HG02938 (cell line): ENCODE results near the gene ZNF8.
"Not testable (repeated sequence)": the region's sequence is repeated elsewhere in the genome, so short reads cannot be mapped to it uniquely, and the experiment has no call there.

ENCODE experiments used
- ATAC-seq: cut with Tn5 transposase; IDR thresholded peaks from one replicate; pipeline ENCODE4 v1.9.1; 2021; ENCODE audit warnings: mild to moderate bottlenecking, moderate library complexity; ENCODE audit not compliant: unreplicated experiment

The ZNF8 gene

GRCh38 chr19:58334691-58335249 lies 56.0 kb downstream of the ZNF8 start:
- no peak for ATAC-seq

- ATAC-seq, result no peak
Measured at GRCh38 chr19:58335630-58336029, 56.9 kb downstream of the ZNF8 start.

- no peak for ATAC-seq
Measured at GRCh38 chr19:58336216-58336615, 57.5 kb downstream of the ZNF8 start.

- ATAC-seq, result no peak
Measured at GRCh38 chr19:58336820-58337219, 58.1 kb downstream of the ZNF8 start.

GRCh38 chr19:58338336-58338735 lies 59.6 kb downstream of the ZNF8 start:
- ATAC-seq, result no peak

- no peak for ATAC-seq
Measured at GRCh38 chr19:58338825-58339558, 60.2 kb downstream of the ZNF8 start.

- no peak for ATAC-seq
Measured at GRCh38 chr19:58345558-58345957, 66.8 kb downstream of the ZNF8 start.

- ATAC-seq, result peak; percentile 67
Measured at GRCh38 chr19:58346961-58347929, 68.5 kb downstream of the ZNF8 start.

GRCh38 chr19:58348080-58348479 lies 69.3 kb downstream of the ZNF8 start:
- not testable (repeated sequence) for ATAC-seq

- no peak for ATAC-seq
Measured at GRCh38 chr19:58349590-58349989, 70.8 kb downstream of the ZNF8 start.

GRCh38 chr19:58350001-58350861 lies 71.5 kb downstream of the ZNF8 start:
- no peak for ATAC-seq

GRCh38 chr19:58350871-58351557 lies 72.3 kb downstream of the ZNF8 start:
- ATAC-seq, result no peak

GRCh38 chr19:58351558-58351878 lies 72.8 kb downstream of the ZNF8 start:
- ATAC-seq, result no peak

- no peak for ATAC-seq
Measured at GRCh38 chr19:58351990-58352755, 73.4 kb downstream of the ZNF8 start.
